ENCODE results near the gene NEAT1. TPM values are rescaled to one million over a fixed set of nuclear protein-coding genes. Genes with fewer than 3 reads are reported as not detected.
A peak's percentile ranks its signal among the peaks of the same experiment; 100 is the strongest.

The NEAT1 gene
- total and polyA plus RNA-seq, 2 of the 8 experiments (the other 6 are each of a cell fraction or from before 2014, with no cell fraction given): 2.4 to 10.7 TPM

DNA sequence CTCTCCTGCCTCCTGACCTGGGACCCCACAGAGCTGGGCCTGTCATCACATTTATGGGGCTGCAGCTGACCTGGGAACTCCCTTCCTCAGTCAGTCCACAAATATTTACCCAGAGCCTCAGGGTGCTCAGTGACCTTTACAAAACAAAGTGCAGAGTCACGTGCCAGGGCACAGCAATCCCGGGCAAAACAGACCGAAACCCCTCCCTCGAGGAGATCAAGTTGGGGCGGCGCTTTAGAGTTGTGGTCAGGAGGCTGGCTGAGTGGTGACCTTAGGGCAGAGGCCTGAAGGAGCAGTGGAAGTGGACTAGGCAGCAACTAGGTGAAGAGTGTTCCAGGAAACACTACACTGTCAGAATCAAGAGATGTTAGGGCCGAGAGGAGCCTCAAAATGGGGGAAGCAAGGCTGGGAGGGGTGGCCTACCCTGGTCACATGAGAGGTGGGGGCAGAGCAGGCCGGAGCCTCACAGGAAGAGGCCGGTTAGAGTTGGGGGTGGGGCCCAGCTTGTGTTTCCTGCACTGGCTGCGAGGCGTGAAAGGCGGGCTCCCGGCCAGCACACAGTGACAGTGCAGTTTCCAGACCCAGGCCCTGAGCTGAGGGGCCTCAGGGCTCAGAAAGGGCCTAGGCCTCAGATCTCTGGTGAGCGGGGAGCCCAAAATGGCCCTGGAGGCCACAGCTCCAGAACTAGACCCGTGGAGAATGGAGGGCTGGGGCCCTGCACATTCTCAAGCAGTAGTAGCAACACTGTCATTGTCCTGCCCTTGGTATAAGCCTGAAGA is 3.7 kb upstream of the NEAT1 start (continued):
- TF ChIP-seq, protein P1, sequence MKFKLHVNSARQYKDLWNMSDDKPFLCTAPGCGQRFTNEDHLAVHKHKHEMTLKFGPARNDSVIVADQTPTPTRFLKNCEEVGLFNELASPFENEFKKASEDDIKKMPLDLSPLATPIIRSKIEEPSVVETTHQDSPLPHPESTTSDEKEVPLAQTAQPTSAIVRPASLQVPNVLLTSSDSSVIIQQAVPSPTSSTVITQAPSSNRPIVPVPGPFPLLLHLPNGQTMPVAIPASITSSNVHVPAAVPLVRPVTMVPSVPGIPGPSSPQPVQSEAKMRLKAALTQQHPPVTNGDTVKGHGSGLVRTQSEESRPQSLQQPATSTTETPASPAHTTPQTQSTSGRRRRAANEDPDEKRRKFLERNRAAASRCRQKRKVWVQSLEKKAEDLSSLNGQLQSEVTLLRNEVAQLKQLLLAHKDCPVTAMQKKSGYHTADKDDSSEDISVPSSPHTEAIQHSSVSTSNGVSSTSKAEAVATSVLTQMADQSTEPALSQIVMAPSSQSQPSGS (IDR thresholded peaks at IDR 0.05; ENCODE audit: low read length): peak; percentile 38; the same call in 1 of the 2 replicates
- TF ChIP-seq SIN3A (conservative IDR thresholded peaks at IDR 0.05 in 1 of 2, IDR thresholded peaks at IDR 0.05 in 1 of 2; ENCODE audit: low read depth in 1 of 2, low read length in 2 of 2) (no peak; a peak in 1 of 4 replicates), KDM4A (IDR thresholded peaks at IDR 0.05; ENCODE audit: low read depth, low read length, severe bottlenecking) (no peak), CEBPB (IDR thresholded peaks at IDR 0.05; ENCODE audit: low read depth, low read length) (no peak), MAFK (IDR thresholded peaks at IDR 0.05; ENCODE audit: low read depth, low read length) (peak; percentile 85; the same call in 1 of the 2 replicates), POLR2A (IDR thresholded peaks at IDR 0.05; ENCODE audit: control extremely low read depth in 1 of 2, low read depth in 2 of 2, low read length in 2 of 2) (no peak; a peak in 2 of 3 replicates)
- TF ChIP-seq, protein P2, sequence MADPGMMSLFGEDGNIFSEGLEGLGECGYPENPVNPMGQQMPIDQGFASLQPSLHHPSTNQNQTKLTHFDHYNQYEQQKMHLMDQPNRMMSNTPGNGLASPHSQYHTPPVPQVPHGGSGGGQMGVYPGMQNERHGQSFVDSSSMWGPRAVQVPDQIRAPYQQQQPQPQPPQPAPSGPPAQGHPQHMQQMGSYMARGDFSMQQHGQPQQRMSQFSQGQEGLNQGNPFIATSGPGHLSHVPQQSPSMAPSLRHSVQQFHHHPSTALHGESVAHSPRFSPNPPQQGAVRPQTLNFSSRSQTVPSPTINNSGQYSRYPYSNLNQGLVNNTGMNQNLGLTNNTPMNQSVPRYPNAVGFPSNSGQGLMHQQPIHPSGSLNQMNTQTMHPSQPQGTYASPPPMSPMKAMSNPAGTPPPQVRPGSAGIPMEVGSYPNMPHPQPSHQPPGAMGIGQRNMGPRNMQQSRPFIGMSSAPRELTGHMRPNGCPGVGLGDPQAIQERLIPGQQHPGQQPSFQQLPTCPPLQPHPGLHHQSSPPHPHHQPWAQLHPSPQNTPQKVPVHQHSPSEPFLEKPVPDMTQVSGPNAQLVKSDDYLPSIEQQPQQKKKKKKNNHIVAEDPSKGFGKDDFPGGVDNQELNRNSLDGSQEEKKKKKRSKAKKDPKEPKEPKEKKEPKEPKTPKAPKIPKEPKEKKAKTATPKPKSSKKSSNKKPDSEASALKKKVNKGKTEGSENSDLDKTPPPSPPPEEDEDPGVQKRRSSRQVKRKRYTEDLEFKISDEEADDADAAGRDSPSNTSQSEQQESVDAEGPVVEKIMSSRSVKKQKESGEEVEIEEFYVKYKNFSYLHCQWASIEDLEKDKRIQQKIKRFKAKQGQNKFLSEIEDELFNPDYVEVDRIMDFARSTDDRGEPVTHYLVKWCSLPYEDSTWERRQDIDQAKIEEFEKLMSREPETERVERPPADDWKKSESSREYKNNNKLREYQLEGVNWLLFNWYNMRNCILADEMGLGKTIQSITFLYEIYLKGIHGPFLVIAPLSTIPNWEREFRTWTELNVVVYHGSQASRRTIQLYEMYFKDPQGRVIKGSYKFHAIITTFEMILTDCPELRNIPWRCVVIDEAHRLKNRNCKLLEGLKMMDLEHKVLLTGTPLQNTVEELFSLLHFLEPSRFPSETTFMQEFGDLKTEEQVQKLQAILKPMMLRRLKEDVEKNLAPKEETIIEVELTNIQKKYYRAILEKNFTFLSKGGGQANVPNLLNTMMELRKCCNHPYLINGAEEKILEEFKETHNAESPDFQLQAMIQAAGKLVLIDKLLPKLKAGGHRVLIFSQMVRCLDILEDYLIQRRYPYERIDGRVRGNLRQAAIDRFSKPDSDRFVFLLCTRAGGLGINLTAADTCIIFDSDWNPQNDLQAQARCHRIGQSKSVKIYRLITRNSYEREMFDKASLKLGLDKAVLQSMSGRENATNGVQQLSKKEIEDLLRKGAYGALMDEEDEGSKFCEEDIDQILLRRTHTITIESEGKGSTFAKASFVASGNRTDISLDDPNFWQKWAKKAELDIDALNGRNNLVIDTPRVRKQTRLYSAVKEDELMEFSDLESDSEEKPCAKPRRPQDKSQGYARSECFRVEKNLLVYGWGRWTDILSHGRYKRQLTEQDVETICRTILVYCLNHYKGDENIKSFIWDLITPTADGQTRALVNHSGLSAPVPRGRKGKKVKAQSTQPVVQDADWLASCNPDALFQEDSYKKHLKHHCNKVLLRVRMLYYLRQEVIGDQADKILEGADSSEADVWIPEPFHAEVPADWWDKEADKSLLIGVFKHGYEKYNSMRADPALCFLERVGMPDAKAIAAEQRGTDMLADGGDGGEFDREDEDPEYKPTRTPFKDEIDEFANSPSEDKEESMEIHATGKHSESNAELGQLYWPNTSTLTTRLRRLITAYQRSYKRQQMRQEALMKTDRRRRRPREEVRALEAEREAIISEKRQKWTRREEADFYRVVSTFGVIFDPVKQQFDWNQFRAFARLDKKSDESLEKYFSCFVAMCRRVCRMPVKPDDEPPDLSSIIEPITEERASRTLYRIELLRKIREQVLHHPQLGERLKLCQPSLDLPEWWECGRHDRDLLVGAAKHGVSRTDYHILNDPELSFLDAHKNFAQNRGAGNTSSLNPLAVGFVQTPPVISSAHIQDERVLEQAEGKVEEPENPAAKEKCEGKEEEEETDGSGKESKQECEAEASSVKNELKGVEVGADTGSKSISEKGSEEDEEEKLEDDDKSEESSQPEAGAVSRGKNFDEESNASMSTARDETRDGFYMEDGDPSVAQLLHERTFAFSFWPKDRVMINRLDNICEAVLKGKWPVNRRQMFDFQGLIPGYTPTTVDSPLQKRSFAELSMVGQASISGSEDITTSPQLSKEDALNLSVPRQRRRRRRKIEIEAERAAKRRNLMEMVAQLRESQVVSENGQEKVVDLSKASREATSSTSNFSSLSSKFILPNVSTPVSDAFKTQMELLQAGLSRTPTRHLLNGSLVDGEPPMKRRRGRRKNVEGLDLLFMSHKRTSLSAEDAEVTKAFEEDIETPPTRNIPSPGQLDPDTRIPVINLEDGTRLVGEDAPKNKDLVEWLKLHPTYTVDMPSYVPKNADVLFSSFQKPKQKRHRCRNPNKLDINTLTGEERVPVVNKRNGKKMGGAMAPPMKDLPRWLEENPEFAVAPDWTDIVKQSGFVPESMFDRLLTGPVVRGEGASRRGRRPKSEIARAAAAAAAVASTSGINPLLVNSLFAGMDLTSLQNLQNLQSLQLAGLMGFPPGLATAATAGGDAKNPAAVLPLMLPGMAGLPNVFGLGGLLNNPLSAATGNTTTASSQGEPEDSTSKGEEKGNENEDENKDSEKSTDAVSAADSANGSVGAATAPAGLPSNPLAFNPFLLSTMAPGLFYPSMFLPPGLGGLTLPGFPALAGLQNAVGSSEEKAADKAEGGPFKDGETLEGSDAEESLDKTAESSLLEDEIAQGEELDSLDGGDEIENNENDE (IDR thresholded peaks at IDR 0.05; ENCODE audit: insufficient replicate concordance, low read length): no peak

Data from H1 (cell line).